Bronchial epithelial cell (primary cell): ENCODE results near the gene SH3BP4. TPM values are rescaled to one million over a fixed set of nuclear protein-coding genes. Genes with fewer than 3 reads are reported as not detected.

Experiments used
- DNase-seq: peaks from one replicate; pipeline ENCODE4 v3.0.0-alpha.2; 2010; ENCODE audit warnings: low read depth
- FAIRE-seq: peaks from 2 replicates; lab custom pipeline; 2011; peaks lifted over from hg19 to GRCh38; lab: Jason Lieb, UNC
- H3K27me3 ChIP-seq: 2 replicates; pipeline ENCODE4 v1.5.1; 2011; ENCODE audit warnings: low read length; ENCODE audit not compliant: control insufficient read depth, insufficient read depth
- H3K36me3 ChIP-seq: 2 replicates; pipeline ENCODE4 v1.5.1; 2011; ENCODE audit warnings: low read length; ENCODE audit not compliant: control insufficient read depth, insufficient read depth
- H3K4me3 ChIP-seq: 2 replicates; pipeline ENCODE4 v1.5.1; 2011; ENCODE audit warnings: mild to moderate bottlenecking, low read depth, low read length, control low read depth
- total RNA-seq: library from RNA; depleted of rRNA; stranded (reverse); fragments of >200 nt; gene quantifications from 2 replicates; pipeline ENCODE4 v1.2.1, GENCODE V29; 2014
- TF ChIP-seq, protein P1 (sequence below): IDR thresholded peaks from 2 replicates; pipeline ENCODE4 v1.5.1; 2011; ENCODE audit warnings: mild to moderate bottlenecking, moderate library complexity, low read length, control low read depth, inconsistent platforms; ENCODE audit not compliant: insufficient read depth, severe bottlenecking

Gene SH3BP4
- total RNA-seq, 1 donor from 2014 or later: 22.1 TPM

DNA sequence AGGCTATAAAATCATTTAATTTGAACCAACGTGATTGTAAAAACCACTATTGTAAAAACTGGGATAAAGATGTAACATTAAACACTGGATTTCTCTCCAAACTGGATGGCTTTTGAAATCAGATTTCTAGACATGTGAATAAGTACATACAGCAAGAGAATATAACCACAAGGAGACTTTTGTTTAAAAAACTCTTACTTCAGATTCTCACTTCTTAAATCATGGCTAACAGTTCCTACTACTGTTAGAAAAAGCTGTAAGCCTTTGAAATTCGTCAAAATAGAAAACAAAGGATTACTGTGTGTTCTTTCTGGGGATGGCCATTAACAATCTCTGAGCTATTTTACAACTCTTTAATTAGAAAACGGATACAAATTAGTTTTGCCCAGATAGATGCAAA lies 39.4 kb upstream of the SH3BP4 start:
- H3K36me3 ChIP-seq: no peaks in the 10 kb centered on the region
- TF ChIP-seq, protein P1, sequence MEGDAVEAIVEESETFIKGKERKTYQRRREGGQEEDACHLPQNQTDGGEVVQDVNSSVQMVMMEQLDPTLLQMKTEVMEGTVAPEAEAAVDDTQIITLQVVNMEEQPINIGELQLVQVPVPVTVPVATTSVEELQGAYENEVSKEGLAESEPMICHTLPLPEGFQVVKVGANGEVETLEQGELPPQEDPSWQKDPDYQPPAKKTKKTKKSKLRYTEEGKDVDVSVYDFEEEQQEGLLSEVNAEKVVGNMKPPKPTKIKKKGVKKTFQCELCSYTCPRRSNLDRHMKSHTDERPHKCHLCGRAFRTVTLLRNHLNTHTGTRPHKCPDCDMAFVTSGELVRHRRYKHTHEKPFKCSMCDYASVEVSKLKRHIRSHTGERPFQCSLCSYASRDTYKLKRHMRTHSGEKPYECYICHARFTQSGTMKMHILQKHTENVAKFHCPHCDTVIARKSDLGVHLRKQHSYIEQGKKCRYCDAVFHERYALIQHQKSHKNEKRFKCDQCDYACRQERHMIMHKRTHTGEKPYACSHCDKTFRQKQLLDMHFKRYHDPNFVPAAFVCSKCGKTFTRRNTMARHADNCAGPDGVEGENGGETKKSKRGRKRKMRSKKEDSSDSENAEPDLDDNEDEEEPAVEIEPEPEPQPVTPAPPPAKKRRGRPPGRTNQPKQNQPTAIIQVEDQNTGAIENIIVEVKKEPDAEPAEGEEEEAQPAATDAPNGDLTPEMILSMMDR: no peak
- DNase-seq: no peak
- FAIRE-seq: no peak
- H3K27me3 ChIP-seq: no peaks in the 10 kb centered on the region
- no peak overlapping the region for H3K4me3 ChIP-seq

DNA sequence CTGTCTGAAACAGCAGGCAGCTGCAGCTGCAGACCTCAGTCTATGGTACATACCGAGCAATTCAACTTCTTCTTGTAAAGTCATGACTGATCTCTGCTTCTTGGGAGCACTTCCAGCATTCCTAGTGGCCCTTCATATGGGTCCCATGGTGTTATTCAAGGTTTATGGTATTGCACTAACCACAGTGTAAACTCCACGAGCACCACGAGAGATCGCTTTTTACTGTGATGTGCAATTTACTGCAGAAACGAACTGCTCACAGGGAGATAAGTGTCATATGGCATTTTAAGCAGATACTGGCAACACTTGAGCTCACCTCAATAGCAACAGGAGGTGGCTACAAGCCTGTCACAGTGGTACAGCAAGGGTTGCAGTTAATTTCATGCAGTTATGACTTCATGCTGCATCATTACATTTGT lies 38.6 kb upstream of the SH3BP4 start:
- no peak for DNase-seq
- no peak overlapping the region for H3K4me3 ChIP-seq
- FAIRE-seq: no peak
- TF ChIP-seq, protein P1: no peak
- H3K36me3 ChIP-seq: no peaks in the 10 kb centered on the region
- no peaks in the 10 kb centered on the region for H3K27me3 ChIP-seq

DNA sequence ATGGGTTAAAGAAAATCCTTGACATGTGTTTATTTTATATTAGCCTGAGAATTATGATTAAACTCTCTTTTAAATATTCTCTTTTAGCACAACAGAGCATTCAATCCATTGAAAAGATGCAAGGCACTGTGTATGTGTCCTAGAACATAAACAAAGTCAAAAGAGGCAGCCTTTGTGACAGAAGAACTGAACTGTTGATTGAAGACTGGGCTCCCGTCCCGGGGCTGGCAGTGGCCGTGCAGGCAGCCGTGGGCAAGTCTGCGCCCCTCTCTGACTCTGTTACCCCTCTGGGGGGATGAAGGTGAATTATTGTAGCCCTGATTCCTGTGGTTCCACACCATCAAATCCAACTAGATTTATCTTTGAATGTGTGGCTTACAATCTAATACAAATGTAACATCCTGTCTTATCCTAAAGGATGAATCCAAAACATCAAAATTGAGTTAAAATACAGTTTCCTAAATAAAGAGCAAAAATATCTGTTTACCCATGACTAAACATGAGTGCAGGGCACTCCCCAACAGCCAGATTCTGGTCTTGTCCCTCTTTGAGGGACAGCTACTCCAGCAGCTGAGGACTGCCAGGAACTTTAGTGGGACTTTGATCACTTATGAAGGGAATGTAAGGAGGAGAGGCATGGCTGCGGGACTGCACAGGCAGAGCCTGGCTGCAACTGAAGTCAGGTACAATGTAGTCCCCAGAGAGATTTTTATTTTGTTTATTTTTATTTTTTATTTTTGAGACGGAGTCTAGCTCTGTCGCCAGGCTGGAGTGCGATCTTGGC lies 37.3 kb upstream of the SH3BP4 start:
- Histone ChIP-seq H3K27me3 (no peaks in the 10 kb centered on the region), H3K4me3 (no peak overlapping the region), H3K36me3 (no peaks in the 10 kb centered on the region)
- TF ChIP-seq, protein P1: no peak
- no peak for FAIRE-seq
- DNase-seq: no peak

DNA sequence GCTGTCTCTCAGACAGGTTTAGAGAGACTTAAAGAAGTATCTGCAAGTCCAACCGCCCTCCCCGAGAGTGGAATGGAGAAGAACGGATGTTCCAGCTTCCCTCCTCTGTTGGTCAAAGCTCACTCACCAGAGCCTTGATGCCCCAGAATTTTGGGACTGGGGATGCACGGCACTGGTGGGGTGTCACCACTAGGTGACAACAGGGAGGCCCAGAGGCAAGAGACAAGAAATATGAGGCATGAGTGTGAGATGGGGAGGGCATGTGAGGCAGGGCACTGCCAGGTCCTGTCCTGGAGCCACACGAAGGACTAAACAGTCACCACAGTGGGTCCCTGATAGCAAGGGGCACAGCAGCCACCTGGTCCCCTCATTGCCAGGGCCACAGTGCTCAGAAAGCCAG lies 35.1 kb upstream of the SH3BP4 start:
- Histone ChIP-seq H3K27me3 (no peaks in the 10 kb centered on the region), H3K4me3 (no peak overlapping the region), H3K36me3 (no peaks in the 10 kb centered on the region)
- FAIRE-seq (peak; percentile 58), DNase-seq (no peak)
- TF ChIP-seq, protein P1: no peak

DNA sequence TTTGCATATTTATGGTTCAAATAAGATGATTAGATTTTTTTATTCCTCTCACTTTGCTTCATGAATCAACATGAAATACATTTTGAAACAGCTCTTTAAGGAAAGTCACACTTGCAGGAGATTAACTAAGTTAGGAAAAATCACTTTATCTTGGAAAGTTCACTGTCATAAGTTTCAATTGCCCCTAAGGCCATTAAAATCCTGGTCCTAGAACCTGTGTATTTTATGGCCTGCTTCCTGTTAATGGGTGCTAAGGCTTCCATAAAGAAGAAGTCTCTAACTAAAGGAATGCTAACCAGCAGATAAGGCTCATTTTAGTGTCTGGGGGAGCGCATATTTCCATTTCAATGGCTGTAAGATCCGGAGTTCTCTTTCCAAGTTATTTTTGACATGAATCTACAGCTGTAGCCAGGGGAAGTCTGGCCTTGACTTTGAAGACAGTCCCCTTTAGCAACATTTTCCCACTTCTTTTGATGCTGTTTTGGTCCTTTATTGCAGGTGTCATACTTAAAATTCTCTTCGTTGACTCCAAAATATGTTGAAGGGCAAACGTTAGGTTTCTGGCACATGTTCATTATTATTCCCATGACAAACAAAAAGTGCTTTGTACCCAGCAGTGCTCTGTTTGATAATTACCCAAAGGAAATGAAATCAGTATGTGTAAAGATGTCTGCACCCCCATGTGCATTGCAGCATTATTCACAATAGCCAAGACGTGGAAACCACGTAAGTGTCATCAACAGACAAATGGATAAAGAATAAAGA lies 34.4 kb upstream of the SH3BP4 start:
- H3K4me3 ChIP-seq: no peak overlapping the region
- FAIRE-seq: no peak
- no peaks in the 10 kb centered on the region for H3K27me3 ChIP-seq
- DNase-seq: no peak
- no peaks in the 10 kb centered on the region for H3K36me3 ChIP-seq
- TF ChIP-seq, protein P1: no peak
